K562 (cell line): Measurements from ENCODE around the gene ARFGAP3. TPM values are rescaled to one million over a fixed set of nuclear protein-coding genes. Genes with fewer than 3 reads are reported as not detected.

ENCODE experiments used
- ATAC-seq: fragments of 200-7000 bp; cut with Tn5 transposase; 3 replicates; pipeline ENCODE4 v1.9.1; 2020; ENCODE audit warnings: moderate library complexity
- BruUV-seq: library from RNA; stranded (reverse); fragments of 400-500 nt; replicated peaks from 2 replicates; lab custom pipeline; 2021; lab: Mats Ljungman, UMichigan
- CTCF ChIA-PET: fragments of 300-600 bp; formaldehyde crosslinking; extraction: SDS; loops from one replicate; lab custom pipeline; 2021; ENCODE audit warnings: low intra/inter-chr PET ratio; lab: Yijun Ruan, JAX
- POLR2A ChIA-PET: fragments of 300-600, 350-650 bp; sonication (Branson Sonifier 250); formaldehyde crosslinking; extraction: SDS; loops from one replicate; lab custom pipeline; 2021; ENCODE audit warnings: antibody characterized with exemption, inconsistent platforms; lab: Yijun Ruan, JAX
- DNase-seq, 4 experiments: peaks; one replicate each; pipeline versions ENCODE4 v3.0.0 to v3.0.0-alpha.2; 2011 to 2018; ENCODE audit warnings: low spot score in 3 of 4, mixed read lengths in 3 of 4; ENCODE audit errors: extremely low read depth in 1 of 4
- FAIRE-seq: peaks from 2 replicates; lab custom pipeline; 2011; peaks lifted over from hg19 to GRCh38; lab: Jason Lieb, UNC
- H2AFZ ChIP-seq: 2 replicates; pipeline ENCODE4 v1.6.0; 2011; ENCODE audit warnings: low read depth, low read length, control low read depth, inconsistent platforms
- H3K27ac ChIP-seq: fragments of 200-600 bp; 3 replicates; pipeline ENCODE4 v1.8.0; 2011; ENCODE audit warnings: low read depth, mild to moderate bottlenecking, control low read depth, inconsistent platforms, low read length, moderate library complexity, mixed read lengths; ENCODE audit errors: extremely low read depth
- H3K27me3 ChIP-seq, 2 experiments: fragments of 300-600 bp in 1 of 2; 2 replicates in 1 of 2; 3 replicates in 1 of 2; pipeline versions ENCODE4 v1.6.0 to v1.8.0; 2011; ENCODE audit warnings: inconsistent platforms in 2 of 2, low read length in 2 of 2, mild to moderate bottlenecking in 1 of 2, mixed read lengths in 1 of 2, moderate library complexity in 1 of 2; ENCODE audit not compliant: control insufficient read depth in 2 of 2, insufficient read depth in 2 of 2
- H3K36me3 ChIP-seq: fragments of 300-600 bp; 3 replicates; pipeline ENCODE4 v1.8.0; 2011; ENCODE audit warnings: mild to moderate bottlenecking, low read length, inconsistent platforms; ENCODE audit not compliant: control insufficient read depth, insufficient read depth
- H3K4me1 ChIP-seq, 2 experiments: fragments of 200-600 bp in 1 of 2; replicated peaks in 1 of 2; 2 replicates in 1 of 2; 3 replicates in 1 of 2; pipeline versions ENCODE4 v1.5.1 to v1.8.0; 2011; ENCODE audit warnings: inconsistent platforms in 2 of 2, low read length in 2 of 2, mild to moderate bottlenecking in 1 of 2, mixed read lengths in 1 of 2, moderate library complexity in 1 of 2; ENCODE audit not compliant: control insufficient read depth in 2 of 2, insufficient read depth in 2 of 2
- H3K4me2 ChIP-seq: 2 replicates; pipeline ENCODE4 v1.6.1; 2011; ENCODE audit warnings: low read length, control low read depth, inconsistent platforms, mixed read lengths; ENCODE audit not compliant: insufficient read depth
- H3K4me3 ChIP-seq: fragments of 200-600 bp; sonication (generic), shearing (Covaris generic); 2 replicates; pipeline ENCODE4 v1.5.1; 2016; ENCODE audit warnings: control low read depth, inconsistent platforms
- H3K79me2 ChIP-seq: fragments of 200-600 bp; 3 replicates; pipeline ENCODE4 v1.8.0; 2011; ENCODE audit warnings: low read length, inconsistent platforms; ENCODE audit not compliant: control insufficient read depth, insufficient read depth
- H3K9ac ChIP-seq, 2 experiments: 2 replicates each; pipeline versions ENCODE4 v1.6.0 to v1.6.1; 2011; ENCODE audit warnings: low read depth in 2 of 2, low read length in 2 of 2, control low read depth in 1 of 2, inconsistent platforms in 1 of 2, mild to moderate bottlenecking in 1 of 2, mixed read lengths in 1 of 2; ENCODE audit not compliant: insufficient read depth in 1 of 2
- H3K9me1 ChIP-seq: one replicate; pipeline ENCODE4 v1.6.0; 2011; ENCODE audit warnings: inconsistent platforms, mild to moderate bottlenecking, low read length, moderate library complexity; ENCODE audit not compliant: control insufficient read depth, insufficient read depth
- H3K9me3 ChIP-seq: replicated peaks from 2 replicates; pipeline ENCODE4 v1.5.1; 2011; ENCODE audit warnings: low read depth, low read length, inconsistent platforms; ENCODE audit not compliant: control insufficient read depth, insufficient read depth
- H4K20me1 ChIP-seq: replicated peaks from 2 replicates; pipeline ENCODE4 v1.6.1; 2011; ENCODE audit warnings: low read length, inconsistent platforms, mixed read lengths; ENCODE audit not compliant: control insufficient read depth, insufficient read depth
- ARID3B ChIP-seq: fragments of 250-450 bp; sonication (Bioruptor Pico); IDR thresholded peaks from 2 replicates; pipeline ENCODE4 v1.4.0; 2020; ENCODE audit warnings: borderline replicate concordance
- CBX8 ChIP-seq: fragments of 200-600 bp; sonication (generic); IDR thresholded peaks from 2 replicates; pipeline ENCODE4 v1.6.1; 2012; ENCODE audit warnings: borderline replicate concordance, mixed run types, low read depth, mild to moderate bottlenecking, moderate library complexity, mixed read lengths, low read length, control low read depth, inconsistent platforms; ENCODE audit not compliant: poor library complexity, severe bottlenecking; ENCODE audit errors: extremely low read depth
- GABPA ChIP-seq: fragments of 200-800 bp; sonication (Bioruptor generic); conservative IDR thresholded peaks from 2 replicates; pipeline ENCODE4 v1.6.1; 2016; ENCODE audit warnings: low read depth, missing genetic modification characterization, missing compliant biosample characterization
- NELFE ChIP-seq: IDR thresholded peaks from 2 replicates; pipeline ENCODE4 v1.6.1; 2011; ENCODE audit warnings: mild to moderate bottlenecking; ENCODE audit not compliant: insufficient read depth, insufficient read length
- POLR2G ChIP-seq: fragments of 200-400 bp; formaldehyde crosslinking; IDR thresholded peaks from 2 replicates; pipeline ENCODE4 v1.6.1; 2017; ENCODE audit warnings: low read depth, mild to moderate bottlenecking, antibody characterized with exemption, low read length, moderate library complexity
- RBM17 ChIP-seq: fragments of 200-400 bp; formaldehyde crosslinking; IDR thresholded peaks from 2 replicates; pipeline ENCODE4 v1.6.1; 2017; ENCODE audit warnings: low read depth, mild to moderate bottlenecking, low read length, borderline replicate concordance
- RCOR1 ChIP-seq, 2 experiments: IDR thresholded peaks; 2 replicates each; pipeline ENCODE4 v1.6.1; 2012; ENCODE audit warnings: low read depth in 2 of 2, low read length in 2 of 2, borderline replicate concordance in 1 of 2, improper control_type of control experiment in 1 of 2
- TSC22D4 ChIP-seq: fragments of 450-650 bp; IDR thresholded peaks from 2 replicates; pipeline ENCODE4 v1.6.1; 2016; ENCODE audit warnings: missing genetic modification characterization, missing biosample characterization, control low read depth
- ZFPM2 ChIP-seq: fragments of 250-450 bp; sonication (Bioruptor Pico); IDR thresholded peaks from 2 replicates; pipeline ENCODE4 v1.5.1; 2022; ENCODE audit warnings: mild to moderate bottlenecking
- ZNF175 ChIP-seq: fragments of 200-800 bp; sonication (Bioruptor generic); IDR thresholded peaks from 2 replicates; pipeline ENCODE4 v1.6.1; 2016; ENCODE audit warnings: low read depth, mild to moderate bottlenecking, missing genetic modification characterization, missing compliant biosample characterization
- ZNF384 ChIP-seq: IDR thresholded peaks from 2 replicates; pipeline ENCODE4 v1.6.1; 2012; ENCODE audit warnings: low read depth, low read length, improper control_type of control experiment
- WGBS: fragments of 100-300 bp; shearing (Covaris generic); methylation state at CpG from one replicate; pipeline ENCODE4 v1.1.6; 2016; ENCODE audit warnings: low coverage, mixed read lengths; ENCODE audit not compliant: insufficient coverage; ENCODE audit errors: missing lambda C conversion rate; 5-methylcytosine and 5-hydroxymethylcytosine counted together
- in situ Hi-C: fragments of 300-500 bp; cut with MboI; formaldehyde crosslinking; loops from 4 replicates; pipeline ENCODE4 v1.15.0; 2018; ENCODE audit warnings: inconsistent platforms, mixed read lengths
- intact Hi-C: fragments of 100-400 bp; cut with micrococcal nuclease; formaldehyde crosslinking; loops from 2 replicates; pipeline ENCODE4 v1.14.2; 2022
- polyA plus RNA-seq, 8 experiments: library from polyadenylated mRNA; depleted of rRNA in 4 of 8; stranded (reverse) in 5 of 8; unstranded in 3 of 8; fragments of >200 nt; fragmentation: Nextera tagmentation in 2 of 8; fragmentation: Illumina TruSeq in 1 of 8; extraction: Ambion mirVana in 2 of 8; extraction: Trizol in 1 of 8; gene quantifications; 2 replicates each; pipeline versions ENCODE4 v1.2.1 to v1.2.3, GENCODE V29; 2011 to 2014; ENCODE audit warnings: inconsistent platforms in 1 of 8, missing spikeins in 1 of 8
- total RNA-seq, 7 experiments: library from RNA; depleted of rRNA in 6 of 7; stranded (reverse); fragments of >200 nt in 6 of 7; fragmentation: Illumina TruSeq in 2 of 7; extraction: Trizol in 2 of 7; gene quantifications; 2 replicates each; pipeline versions ENCODE4 v1.2.1 to v1.2.3, GENCODE V29; 2011 to 2021; ENCODE audit warnings: low replicate concordance in 1 of 7

ARFGAP3 gene
- total and polyA plus RNA-seq, 9 of the 15 experiments (the other 6 are each of a cell fraction or from before 2014, with no cell fraction given), result 14.2 to 31.9 (median 22.7) TPM

- TF ChIP-seq RCOR1 (IDR thresholded peaks at IDR 0.05; ENCODE audit: borderline replicate concordance in 1 of 2, low read depth in 2 of 2, low read length in 2 of 2), result no peak
- no peak for TF ChIP-seq CBX8
- TF ChIP-seq ZNF175, result peak; percentile 66; the same call in 1 of the 2 replicates
- TF ChIP-seq, all 486 proteins: peak for 104
Measured at GRCh38 chr22:42856865-42857704, at the start of gene ARFGAP3 (continued).

DNA sequence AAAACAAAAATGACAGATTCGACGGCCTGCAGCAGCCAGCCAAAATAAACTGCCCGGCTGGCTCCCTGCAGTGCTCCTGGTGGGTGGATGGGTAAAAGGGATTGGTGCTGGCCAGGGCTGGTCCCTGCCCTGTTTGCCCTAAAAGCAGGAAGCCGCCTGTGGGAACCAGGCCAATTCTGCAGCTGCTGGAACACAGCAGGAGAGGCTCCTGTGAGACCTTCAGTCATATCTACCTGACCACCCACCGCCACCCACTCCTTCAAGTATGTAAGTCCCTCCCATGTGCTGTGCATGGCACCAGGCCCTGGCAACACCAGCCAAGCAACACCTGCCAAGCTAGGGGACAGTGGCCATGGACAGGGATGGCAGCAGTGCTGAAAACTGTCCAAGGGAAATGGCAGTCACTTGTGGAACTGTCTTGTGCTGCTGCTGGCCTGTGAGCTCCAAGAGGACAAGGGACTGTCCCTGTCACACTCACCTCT, 48.7 kb upstream of the ARFGAP3 start:
- Histone ChIP-seq H4K20me1 (no peaks in the 10 kb centered on the region; the same call in 1 of the 2 replicates), H3K9me1 (no peaks in the 10 kb centered on the region), H2AFZ (no peak overlapping the region), H3K36me3 (peaks cover 5% of the 10 kb centered on the region; the same call in 2 of the 3 replicates), H3K9me3 (no peaks in the 10 kb centered on the region), H3K79me2 (no peaks in the 10 kb centered on the region), H3K4me3 (no peak overlapping the region), H3K9ac (peak overlapping the region in 1 of 2 experiments; percentile 68; a peak in 1 of 4 replicates), H3K4me2 (no peak overlapping the region), H3K27me3 (no peaks in the 10 kb centered on the region), H3K27ac (no peak overlapping the region), H3K4me1 (no peaks in the 10 kb centered on the region)
- DNase-seq, result no peak
- WGBS, result 70% methylated on average over 2 of the region's 5 CpGs
- no peak for FAIRE-seq
- POLR2A ChIA-PET, result interaction anchor here (0.9 kb wide), 1 partner anchor 20 kb away, joined by 4 read pairs; no protein-coding TSS in a partner anchor
- intact Hi-C loops, result no loop called here
- no peak for ATAC-seq
- BruUV-seq, result no TSS peak
- CTCF ChIA-PET, result no interaction called here
- in situ Hi-C loops, result no loop called here
- TF ChIP-seq ZFPM2 (CRISPR knock-in tag) (no peak), NELFE (no peak), POLR2G (0 out of 2 replicates have a peak, but pooled peaks have one; percentile 20), ARID3B (CRISPR knock-in tag) (no peak), RBM17 (no peak), TSC22D4 (tag) (no peak), ZNF384 (no peak), GABPA (tag) (no peak)
